ENCODE results near the gene INTS15.

INTS15 gene

GRCh38 chr7:6654113-6654841 is 64.5 kb downstream of the INTS15 start:
- DNase-seq (ENCODE audit: insufficient read length, low spot score) (no peak), FAIRE-seq (no peak)

- no peak for DNase-seq (ENCODE audit: insufficient read length, low spot score)
- no peak for FAIRE-seq
These were observed 65.2 kb downstream of the INTS15 start for GRCh38 chr7:6654842-6655610.

- FAIRE-seq (no peak), DNase-seq (ENCODE audit: insufficient read length, low spot score) (no peak)
These were observed 66.0 kb downstream of the INTS15 start for GRCh38 chr7:6655636-6656385.

- DNase-seq (ENCODE audit: insufficient read length, low spot score) (no peak), FAIRE-seq (no peak)
These were observed 66.6 kb downstream of the INTS15 start for GRCh38 chr7:6656413-6656812.
